DMS79 treated with DMSO at 0.1 percent for 48 hours (cell line): ENCODE results near the gene TUBB3.
A peak's percentile ranks its signal among the peaks of the same experiment; 100 is the strongest.

ENCODE experiments used
- DNase-seq: peaks from one replicate; lab custom pipeline; 2025; lab: John Stamatoyannopoulos, UW

The TUBB3 gene

DNA sequence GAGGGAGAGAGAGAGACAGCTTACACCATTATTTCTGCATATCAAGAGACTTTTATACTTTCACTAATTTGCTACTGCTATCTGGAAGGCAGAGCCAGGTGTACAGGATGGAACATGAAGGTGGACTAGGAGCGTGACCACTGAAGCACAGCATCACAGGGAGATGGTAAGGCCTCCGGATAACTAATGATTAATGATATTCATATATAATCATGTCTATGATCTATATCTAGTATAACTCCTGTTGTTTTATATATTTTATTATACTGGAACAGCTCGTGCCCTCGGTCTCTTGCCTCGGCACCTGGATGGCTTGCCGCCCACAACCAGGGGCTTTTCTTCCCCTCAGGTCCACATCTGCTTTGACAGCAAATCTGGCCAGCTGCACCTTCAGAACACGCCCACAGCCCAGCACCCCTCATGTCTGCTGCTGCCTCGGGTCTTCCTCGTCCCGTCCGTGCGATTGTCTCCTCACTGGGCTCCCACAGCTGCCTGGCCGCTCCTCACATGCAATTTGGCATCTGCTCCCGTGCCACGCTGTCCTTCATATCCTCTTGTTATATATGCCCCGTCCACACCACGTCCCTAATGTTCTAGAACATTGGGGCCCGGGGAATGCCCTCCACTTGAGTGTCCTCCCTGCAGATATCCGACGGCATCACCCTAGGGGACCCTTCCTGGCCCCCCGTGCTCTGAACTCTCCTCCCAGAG is 15.2 kb downstream of the TUBB3 start:
- DNase-seq: no peak

DNA sequence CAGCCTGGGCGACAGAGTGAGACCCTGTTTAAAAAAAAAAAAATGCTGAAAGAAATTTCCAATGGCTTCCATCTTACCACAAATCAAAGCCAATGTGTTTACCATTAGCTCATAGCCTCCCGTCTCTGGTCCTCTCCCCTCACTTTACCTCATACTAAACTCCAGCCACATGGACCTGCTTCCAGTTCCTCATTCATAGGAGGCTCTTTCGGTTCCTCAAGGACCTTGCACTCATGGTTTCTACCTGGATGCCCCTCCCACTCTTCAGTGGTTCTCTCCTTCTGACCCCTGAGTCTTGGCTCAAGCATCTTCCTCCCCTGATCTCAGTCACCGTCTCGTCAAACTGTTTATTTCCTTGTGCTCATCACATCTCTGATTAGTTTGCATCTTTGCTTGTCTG is 21.6 kb downstream of the TUBB3 start:
- no peak for DNase-seq

GRCh38 chr16:89945654-89946053 is 22.5 kb downstream of the TUBB3 start:
- DNase-seq: peak; percentile 54

DNA sequence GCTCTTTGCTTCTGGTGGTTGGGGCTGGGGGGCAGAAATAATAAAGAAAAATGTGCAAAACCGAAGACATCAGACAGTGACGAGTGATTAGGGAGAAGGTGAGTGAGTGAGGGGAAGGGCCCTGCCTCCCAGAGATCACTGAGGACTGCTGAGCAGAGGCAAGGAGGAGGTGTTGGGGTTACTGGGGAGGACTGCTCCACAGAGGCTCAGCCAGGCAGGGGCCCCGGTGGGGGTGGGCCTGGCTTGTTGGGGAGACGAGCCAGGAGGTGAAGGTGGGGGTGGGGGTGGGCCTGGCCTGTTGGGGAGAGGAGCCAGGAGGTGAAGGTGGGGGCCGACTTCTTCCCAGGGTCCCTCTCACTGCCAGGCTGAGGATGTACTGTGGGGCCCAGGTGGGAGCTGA is 23.4 kb downstream of the TUBB3 start:
- no peak for DNase-seq

DNA sequence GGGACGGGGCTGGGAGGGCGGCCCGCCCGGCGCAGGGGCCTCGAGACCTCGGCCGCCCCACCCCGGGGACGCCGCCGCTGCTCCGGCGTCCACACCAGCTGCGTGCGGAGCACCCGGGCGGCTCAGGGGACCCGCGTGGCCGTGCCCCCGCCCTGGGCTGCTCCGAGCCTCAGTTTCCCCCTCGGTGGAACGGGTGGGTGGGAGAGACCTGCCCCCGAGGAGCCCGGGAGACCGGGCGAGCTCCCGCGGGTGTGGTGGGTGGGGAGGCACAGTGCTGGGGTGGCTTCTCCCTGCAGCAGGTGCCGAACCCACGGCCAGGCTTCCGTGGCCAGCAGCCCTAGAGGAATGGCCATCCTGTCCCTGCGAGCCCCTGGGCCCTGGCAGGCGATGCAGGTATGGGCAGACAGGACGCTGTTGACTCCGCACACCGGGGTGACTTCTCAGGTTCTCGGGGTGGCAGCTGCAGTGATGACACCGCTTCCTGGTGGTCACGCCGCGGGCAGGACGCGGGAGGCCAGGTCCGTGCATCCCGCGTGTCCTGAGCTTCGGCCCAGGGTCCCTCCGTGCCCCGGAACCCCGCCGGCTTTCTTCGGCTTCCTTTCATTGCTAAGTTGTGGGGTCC is 26.1 kb downstream of the TUBB3 start:
- no peak for DNase-seq

- no peak for DNase-seq
Observed at GRCh38 chr16:89949756-89950155, 26.6 kb downstream of the TUBB3 start.

DNA sequence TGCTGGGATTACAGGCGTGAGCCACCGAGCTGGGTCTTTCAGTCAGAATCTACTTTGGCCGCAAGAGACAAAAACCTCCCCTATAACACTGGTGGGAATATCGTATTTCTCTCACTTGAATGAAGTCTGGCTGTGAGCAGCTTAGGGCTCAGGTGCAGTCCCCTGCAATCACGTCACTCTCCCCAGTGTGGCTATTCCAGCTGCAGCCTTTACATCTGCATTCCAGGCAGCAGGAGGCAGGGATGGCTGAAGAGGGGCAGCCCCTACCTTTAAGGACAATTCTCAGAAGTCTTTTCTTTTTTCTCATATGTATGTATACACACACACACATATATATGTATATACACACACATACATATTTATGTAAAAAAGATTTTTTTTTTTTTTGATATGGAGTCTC is 28.4 kb downstream of the TUBB3 start:
- no peak for DNase-seq

DNA sequence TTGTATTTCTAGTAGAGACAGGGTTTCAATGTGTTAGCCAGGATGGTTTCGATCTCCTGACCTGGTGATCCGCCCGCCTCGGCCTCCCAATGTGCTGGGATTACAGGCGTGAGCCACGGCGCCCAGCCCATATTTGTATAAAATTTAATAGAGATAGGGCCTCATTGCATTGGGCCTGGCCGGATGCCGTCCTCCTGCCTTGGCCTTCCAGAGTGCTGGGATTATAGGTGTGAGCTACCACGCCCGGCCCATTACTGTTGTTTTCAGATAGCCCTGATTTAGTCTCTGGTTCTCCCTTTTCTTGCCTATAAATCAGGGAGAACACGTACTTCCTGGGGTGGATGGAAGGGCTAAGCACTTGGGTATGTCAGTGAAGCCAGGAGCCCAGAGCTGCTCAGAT is 28.9 kb downstream of the TUBB3 start:
- DNase-seq: no peak

GRCh38 chr16:89952551-89952950 is 29.4 kb downstream of the TUBB3 start:
- DNase-seq: no peak

- no peak for DNase-seq
Observed at GRCh38 chr16:89953671-89954406, 30.7 kb downstream of the TUBB3 start.

GRCh38 chr16:89954462-89954861 is 31.3 kb downstream of the TUBB3 start:
- DNase-seq: no peak

GRCh38 chr16:89955001-89955685 is 32.0 kb downstream of the TUBB3 start:
- no peak for DNase-seq

DNA sequence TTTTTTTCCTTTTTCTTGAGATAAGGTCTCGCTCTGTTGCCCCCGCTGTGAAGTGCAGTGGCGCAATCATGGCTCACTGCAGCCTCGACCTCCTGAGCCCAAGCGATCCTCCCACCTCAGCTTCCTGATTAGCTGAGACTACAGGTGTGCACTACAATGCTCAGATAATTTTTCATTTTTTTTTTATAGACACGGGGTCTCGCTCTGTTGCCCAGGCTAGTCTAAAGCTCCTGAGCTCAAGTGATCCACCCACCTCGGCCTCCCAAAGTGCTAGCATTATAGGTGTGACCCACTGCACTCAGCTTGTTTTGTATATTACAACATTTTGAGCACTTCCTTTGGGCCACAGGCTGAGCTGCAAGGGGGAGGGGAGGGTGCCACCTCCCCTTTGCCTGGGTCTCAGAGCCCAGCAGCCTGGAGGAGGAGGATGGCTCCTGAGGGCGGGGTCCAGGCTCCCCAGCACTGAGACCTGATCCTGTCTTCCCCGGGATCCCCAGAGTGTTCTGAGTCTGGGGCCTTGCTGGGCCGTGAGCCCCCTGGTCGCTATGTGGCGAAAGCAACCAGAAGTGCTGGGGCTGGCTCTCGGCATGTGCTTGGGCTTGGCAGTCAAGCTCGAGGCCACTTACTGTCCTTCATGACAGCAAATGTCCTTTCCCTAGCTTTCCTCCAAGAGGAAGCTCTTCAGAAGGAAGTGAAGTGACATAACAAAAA is 33.5 kb downstream of the TUBB3 start:
- DNase-seq: no peak

DNA sequence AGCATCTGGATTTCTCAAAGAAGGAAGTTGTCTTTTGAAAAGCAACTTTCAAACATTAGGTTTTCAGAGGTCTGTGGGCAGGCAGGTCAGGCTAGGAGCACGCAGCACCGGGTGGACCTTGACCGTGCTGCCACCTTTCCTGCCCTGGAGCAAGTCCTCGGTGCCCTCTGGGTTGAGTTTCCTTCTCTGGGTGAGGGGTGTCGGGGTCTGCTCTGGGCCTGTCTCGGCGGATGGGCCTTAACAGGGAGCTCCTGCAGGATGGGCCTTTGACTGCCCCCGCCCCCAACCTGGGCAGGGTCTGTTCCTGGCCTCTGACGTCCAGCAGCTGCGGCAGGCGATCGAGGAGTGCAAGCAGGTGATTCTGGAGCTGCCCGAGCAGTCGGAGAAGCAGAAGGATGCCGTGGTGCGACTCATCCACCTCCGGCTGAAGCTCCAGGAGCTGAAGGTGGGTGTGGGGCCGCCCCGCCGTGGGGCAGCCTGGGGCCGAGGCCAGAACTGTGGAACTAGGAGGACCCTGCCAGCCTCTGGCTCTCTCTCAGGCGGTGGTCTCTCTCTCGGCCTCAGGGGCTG is 34.2 kb downstream of the TUBB3 start:
- no peak for DNase-seq

DNA sequence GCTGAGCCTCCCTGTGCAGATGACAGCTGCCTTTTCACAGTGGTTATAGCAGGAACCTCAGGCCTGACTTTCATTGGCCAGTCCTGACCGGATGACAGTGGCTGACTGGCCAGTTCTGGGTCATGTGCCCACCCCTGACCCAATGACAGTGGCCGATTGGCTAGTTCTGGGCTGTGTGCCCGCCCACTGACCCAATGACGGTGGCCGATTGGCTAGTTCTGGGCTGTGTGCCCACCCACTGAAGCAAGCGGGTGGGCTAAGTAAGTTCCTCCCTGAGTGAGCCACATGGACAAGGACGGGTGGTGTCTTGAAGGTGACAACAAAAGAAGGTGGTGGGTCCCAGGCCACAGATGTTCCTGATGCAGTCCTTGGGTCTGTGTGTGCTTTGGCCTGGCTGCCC is 34.9 kb downstream of the TUBB3 start:
- no peak for DNase-seq

- DNase-seq: no peak
Observed at GRCh38 chr16:89958596-89958995, 35.5 kb downstream of the TUBB3 start.

DNA sequence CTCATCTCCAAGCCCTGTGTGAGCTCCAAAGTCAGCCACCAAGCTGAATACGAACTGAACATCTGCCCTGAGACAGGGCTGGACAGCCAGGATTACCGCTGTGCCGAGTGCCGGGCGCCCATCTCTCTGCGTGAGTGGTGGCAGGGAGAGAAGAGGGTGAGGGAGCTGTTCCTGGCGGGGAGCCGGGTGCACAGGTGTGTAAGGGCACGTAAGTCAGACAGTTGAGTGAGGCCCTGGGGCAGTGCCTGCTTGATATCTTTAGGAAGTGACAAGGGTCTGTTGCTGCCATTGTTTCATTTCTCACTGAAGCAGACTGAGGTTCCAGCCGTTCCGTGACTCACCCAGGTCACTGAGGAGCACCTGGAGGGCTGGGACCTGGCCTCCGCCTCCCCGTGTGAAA is 37.8 kb downstream of the TUBB3 start:
- DNase-seq: no peak

- no peak for DNase-seq
Observed at GRCh38 chr16:89961920-89962319, 38.8 kb downstream of the TUBB3 start.

DNA sequence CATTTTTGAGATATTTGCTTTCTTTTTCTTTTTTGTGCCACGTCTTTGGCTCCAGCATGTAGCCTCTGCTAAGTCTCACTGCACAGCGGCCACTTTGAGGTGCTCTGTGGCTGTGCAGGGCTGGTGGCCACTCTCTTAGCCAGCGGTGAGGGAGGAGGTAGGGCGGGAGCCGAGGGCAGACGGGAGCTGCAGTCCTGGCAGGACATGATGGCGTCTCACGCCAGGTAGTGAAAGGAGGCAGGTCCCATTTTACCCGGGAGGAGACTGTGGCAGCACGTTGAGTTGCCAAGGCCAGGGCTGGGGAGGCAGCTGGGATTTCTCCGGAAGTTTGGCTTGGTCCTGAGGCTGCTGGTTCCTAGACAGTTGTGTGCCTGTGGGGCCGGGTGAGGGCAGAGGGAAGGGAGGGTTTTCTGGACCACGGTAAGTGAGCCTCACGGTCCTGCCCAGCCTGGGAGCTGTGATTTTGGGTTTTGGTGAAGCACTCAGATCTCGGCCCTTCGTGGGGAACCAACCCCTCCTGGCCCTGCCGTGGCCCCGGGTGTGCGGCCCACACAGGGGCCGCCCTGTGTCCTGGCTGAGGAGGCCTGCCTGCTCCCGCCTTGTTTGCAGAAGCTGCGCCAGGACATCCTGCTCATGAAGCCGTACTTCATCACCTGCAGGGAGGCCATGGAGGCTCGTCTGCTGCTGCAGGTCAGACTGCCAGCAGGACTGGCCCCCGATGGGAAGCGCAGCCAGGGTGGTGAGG is 39.8 kb downstream of the TUBB3 start:
- DNase-seq: no peak

GRCh38 chr16:89964201-89964600 is 41.1 kb downstream of the TUBB3 start:
- no peak for DNase-seq
